Epithelial cell of esophagus (primary cell): Measurements from ENCODE around the gene LYPD6B.

ENCODE experiments used
- DNase-seq: peaks from one replicate; pipeline ENCODE4 v3.0.0; 2010; ENCODE audit warnings: low read depth
- H3K4me3 ChIP-seq: 2 replicates; pipeline ENCODE4 v1.5.1; 2011; ENCODE audit warnings: mild to moderate bottlenecking, low read length, control low read depth
- TF ChIP-seq, protein P1 (sequence below): IDR thresholded peaks from 2 replicates; pipeline ENCODE4 v1.5.1; 2011; ENCODE audit warnings: low read depth, mild to moderate bottlenecking, low read length, control low read depth, inconsistent platforms; ENCODE audit not compliant: insufficient read depth; ENCODE audit errors: missing control alignments

Gene LYPD6B

DNA sequence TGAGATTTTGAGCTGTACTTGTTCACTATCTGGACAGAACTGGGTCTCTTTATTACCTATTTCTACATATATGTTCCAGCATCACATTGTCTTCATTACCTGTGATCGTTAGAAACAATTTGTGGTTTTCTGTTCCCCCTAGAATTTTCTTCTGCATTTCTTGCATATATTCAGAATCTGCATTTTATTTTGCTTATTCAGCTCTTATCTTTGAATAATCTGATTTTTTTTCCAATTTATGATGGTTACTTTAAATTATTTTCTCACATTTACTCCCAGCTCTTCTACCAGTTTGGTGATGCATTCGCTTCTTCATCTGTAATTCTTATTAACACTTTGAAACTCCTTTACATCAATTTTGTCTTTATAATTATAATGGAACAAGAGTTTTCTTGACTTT, 55.1 kb downstream of the LYPD6B start:
- TF ChIP-seq, protein P1, sequence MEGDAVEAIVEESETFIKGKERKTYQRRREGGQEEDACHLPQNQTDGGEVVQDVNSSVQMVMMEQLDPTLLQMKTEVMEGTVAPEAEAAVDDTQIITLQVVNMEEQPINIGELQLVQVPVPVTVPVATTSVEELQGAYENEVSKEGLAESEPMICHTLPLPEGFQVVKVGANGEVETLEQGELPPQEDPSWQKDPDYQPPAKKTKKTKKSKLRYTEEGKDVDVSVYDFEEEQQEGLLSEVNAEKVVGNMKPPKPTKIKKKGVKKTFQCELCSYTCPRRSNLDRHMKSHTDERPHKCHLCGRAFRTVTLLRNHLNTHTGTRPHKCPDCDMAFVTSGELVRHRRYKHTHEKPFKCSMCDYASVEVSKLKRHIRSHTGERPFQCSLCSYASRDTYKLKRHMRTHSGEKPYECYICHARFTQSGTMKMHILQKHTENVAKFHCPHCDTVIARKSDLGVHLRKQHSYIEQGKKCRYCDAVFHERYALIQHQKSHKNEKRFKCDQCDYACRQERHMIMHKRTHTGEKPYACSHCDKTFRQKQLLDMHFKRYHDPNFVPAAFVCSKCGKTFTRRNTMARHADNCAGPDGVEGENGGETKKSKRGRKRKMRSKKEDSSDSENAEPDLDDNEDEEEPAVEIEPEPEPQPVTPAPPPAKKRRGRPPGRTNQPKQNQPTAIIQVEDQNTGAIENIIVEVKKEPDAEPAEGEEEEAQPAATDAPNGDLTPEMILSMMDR = no peak
- DNase-seq = no peak
- H3K4me3 ChIP-seq = no peak overlapping the region

DNA sequence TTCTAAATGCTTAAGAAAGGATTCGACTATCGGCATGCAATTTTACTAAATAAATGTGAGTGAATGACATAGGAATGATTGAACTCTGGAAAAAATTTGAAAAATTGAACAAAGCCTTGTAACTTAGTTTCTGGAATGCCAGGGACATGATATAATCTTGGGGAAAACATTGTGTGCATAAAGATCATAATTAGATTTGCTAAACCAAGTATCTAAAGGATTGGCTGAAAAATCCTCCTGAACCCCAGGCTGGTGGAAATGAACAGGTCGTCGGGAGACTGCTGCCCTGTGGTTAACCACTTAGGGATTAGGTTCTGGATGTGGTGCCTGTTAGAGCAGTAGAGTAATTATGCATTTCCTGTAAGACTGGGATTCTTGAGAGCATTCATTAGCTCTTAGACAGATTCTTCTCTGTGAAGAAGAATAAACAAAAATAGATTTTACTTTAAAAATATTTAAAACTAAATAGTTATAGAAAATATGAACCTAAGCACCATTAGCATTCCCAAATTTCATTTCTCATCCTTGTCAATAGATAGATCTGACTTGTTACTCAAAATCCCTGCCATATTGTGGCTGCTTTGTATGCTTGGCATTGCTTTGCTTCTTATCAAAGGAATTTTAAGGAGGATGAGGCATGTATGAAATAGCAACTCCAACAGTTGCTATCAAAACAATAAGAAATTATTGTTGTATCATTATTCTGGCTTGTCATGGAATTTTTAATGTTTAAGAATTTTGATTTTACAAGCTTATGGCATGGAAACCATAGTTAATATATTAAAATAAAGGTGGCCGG, 55.9 kb downstream of the LYPD6B start:
- DNase-seq = no peak
- H3K4me3 ChIP-seq = no peak overlapping the region
- TF ChIP-seq, protein P1 = no peak

DNA sequence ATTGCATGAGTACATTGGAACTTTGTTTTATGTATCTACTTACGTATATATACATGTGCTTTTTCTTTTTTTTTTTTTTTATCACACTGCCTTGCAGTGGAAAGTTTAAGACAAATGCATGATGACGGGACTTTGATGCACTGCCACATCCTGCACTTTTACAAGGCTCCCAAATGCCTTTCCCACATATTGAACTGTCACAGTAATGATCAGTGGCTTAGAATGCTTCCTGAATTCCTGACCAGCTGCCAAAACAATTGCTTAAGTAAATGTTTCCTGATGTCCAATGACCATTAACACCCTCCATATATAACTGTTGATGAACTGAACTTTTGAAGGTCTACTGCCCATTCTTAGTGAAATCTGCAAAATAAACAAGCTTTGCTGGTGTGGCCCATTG, 60.2 kb downstream of the LYPD6B start:
- H3K4me3 ChIP-seq = no peak overlapping the region
- TF ChIP-seq, protein P1 = no peak
- DNase-seq = no peak

DNA sequence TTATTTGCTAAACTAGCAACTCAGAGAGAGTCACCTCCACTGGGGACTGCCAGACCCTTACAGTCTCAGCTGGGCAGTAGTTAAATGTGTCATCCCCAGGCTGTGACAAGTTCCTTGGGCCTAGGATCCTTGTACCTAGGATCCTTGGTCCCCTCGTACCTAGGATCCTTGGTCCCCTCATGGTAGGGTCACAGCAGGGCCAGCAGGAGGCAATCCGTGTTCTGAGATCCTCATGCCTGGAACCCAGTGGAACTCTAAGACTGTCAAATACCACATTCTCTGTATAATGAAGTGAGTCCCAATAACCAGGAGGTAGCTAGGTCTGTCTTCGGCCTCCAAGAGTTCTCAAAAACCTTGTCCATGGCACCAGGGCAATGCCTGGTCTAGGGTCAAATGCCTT, 60.8 kb downstream of the LYPD6B start:
- H3K4me3 ChIP-seq = no peak overlapping the region
- DNase-seq = no peak
- TF ChIP-seq, protein P1 = no peak

DNA sequence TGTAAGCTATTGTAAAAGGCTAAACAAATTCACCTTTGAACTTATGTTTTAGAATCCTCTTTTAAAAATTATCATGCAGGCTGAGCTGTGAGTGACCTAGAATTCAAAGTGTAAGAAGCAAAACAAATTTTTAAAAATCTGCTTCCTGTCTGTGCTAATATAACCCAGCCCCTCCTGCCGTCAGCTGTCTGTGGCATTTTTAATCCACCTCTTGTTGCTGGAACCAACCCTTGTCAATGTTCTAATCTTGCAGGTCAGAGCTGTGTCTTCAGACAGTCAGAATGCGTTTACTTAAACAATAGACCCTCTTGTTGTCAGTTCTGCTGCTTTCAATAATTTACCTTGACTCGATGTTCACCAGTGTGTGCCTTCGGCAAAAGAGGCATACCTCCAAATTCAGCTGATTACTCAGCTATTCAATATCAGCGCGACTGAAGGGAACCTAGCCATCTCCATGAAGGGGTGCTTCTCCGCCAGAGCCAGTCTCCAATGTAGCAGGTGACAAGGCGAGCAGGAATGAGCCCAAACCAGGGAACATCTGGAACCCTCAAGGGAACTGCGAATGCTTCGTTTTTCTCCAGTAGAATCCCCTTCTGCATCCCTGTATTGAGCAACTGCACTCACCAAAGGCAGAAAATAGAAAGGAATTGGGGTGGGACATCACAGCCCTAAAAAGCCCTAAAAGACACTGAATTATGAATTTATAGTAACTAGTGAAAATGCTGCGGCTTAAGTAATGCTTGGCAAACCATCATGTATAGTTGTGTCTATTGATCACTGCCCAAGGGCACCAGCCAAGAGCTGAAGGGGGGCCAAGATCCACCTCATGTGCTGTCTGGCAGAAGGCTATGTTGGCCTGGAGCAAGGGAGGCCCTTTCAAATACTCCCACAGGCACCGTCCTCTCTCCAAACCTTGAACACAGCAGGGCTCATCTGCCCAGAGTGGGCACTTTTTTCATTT, 62.5 kb downstream of the LYPD6B start:
- H3K4me3 ChIP-seq = no peak overlapping the region
- TF ChIP-seq, protein P1 = no peak
- DNase-seq = no peak

DNA sequence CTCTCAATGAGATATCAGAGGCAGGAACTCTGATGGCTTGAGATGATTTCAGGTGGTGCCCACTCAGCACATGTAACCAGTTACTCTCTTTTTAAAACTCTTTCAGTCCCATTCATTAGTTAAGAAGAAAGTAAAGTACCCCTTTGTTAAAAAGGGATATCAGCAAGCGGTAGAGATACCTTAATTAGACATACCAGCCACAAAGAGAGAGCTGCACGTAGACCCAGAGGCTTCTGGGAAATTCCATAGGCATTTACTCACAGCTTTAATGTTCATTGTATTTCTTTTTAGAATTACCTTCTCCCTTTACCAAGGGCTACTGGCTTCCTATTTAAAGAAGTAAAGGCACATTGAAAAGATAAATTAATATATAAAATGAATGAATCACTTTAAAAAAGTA, 63.3 kb downstream of the LYPD6B start:
- no peak overlapping the region for H3K4me3 ChIP-seq
- DNase-seq = no peak
- TF ChIP-seq, protein P1 = no peak
